Measurements from ENCODE around the gene TBX18.

Gene TBX18

DNA sequence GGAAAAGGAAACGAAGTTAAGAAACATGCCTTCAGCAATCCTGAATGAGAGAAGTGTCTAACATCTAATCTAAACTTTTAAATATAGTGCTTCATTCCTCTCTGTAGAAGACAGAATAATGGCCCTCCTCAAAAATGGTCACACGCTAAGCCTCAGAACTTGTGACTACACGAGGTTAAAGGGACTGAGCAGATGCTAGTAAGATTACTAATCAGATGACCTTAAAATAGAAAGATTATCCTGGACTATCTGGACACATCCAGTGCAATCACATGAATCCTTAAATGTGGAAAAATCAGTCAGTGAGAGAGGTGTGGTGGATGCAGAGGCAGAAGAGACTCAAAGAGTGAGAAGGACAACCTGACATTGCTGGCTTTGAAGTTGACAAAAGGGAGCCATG is 126.1 kb downstream of the TBX18 start:
- H3K9me3 ChIP-seq (ENCODE audit: severe bottlenecking): no peaks in the 10 kb centered on the region
- H3K36me3 ChIP-seq (ENCODE audit: low read depth): no peaks in the 10 kb centered on the region
- no peaks in the 10 kb centered on the region for H3K27me3 ChIP-seq (ENCODE audit: insufficient read depth, poor library complexity, severe bottlenecking)
- TF ChIP-seq, protein P1, sequence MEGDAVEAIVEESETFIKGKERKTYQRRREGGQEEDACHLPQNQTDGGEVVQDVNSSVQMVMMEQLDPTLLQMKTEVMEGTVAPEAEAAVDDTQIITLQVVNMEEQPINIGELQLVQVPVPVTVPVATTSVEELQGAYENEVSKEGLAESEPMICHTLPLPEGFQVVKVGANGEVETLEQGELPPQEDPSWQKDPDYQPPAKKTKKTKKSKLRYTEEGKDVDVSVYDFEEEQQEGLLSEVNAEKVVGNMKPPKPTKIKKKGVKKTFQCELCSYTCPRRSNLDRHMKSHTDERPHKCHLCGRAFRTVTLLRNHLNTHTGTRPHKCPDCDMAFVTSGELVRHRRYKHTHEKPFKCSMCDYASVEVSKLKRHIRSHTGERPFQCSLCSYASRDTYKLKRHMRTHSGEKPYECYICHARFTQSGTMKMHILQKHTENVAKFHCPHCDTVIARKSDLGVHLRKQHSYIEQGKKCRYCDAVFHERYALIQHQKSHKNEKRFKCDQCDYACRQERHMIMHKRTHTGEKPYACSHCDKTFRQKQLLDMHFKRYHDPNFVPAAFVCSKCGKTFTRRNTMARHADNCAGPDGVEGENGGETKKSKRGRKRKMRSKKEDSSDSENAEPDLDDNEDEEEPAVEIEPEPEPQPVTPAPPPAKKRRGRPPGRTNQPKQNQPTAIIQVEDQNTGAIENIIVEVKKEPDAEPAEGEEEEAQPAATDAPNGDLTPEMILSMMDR (IDR thresholded peaks at IDR 0.05; ENCODE audit: poor library complexity, severe bottlenecking): no peak
- H3K27ac ChIP-seq (ENCODE audit: poor library complexity, severe bottlenecking): no peak overlapping the region
- H3K4me1 ChIP-seq (ENCODE audit: insufficient read depth, poor library complexity, severe bottlenecking): peaks cover 13% of the 10 kb centered on the region
- H3K4me3 ChIP-seq (ENCODE audit: severe bottlenecking): no peak overlapping the region
- no peak for ATAC-seq (ENCODE audit: low read depth)
- DNase-seq (ENCODE audit: low spot score): no peak

All from RWPE2 (cell line).